HG02798 (cell line): ENCODE results near the gene MTMR8.
"Not testable (repeated sequence)": the region's sequence is repeated elsewhere in the genome, so short reads cannot be mapped to it uniquely, and the experiment has no call there.

Source experiments
- ATAC-seq: cut with Tn5 transposase; IDR thresholded peaks from one replicate; pipeline ENCODE4 v1.9.1; 2021; ENCODE audit warnings: mild to moderate bottlenecking; ENCODE audit not compliant: unreplicated experiment, poor library complexity

The MTMR8 gene

GRCh38 chrX:64394874-64395567, at the start of gene MTMR8:
Gene MTMR8, minus strand, starts transcription at chrX:64395452. Its CDS starts 89 bp downstream, at chrX:64395363.
- peak; percentile 98 for ATAC-seq

DNA sequence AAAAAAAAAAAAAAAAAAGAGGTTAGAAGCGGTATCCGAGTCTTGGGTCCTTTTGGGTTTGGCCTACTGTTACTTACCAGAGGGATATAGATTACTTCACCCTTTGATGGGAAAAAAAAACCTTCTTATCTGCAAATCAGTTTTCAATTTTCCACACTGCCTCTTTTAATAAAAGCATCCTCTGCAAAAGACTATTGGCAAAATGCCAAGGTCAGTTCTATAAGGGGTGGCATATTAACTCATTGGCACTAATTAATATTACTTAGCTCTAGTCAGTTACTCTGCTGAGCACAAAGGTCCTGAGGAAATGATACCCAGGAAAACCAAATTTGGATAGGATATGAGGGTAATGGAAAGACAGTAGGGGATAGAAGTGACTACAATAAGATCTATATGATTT, 44.3 kb upstream of the MTMR8 start:
- ATAC-seq: no peak

- no peak for ATAC-seq
These were observed 42.4 kb upstream of the MTMR8 start for GRCh38 chrX:64437665-64438064.

GRCh38 chrX:64437218-64437617, 42.0 kb upstream of the MTMR8 start:
- ATAC-seq: no peak

DNA sequence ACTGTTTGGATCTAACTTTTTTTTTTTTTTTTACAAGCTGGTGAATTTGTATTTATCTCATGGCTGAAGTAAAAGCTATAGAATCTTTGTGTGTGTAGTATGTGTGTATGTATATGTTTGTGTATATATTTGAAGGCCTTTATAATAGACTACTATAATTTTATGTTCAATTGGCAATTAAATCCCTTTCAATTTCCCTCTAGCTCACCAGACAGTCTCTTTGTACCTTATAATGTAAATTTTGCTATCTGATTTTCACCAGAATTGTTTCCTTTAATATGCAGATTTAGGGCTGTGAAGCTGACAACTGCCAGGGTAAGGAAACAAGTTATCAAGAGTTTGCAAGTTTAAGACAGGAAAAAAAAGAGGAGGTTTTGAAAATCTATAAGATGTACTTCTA, 33.1 kb upstream of the MTMR8 start:
- no peak for ATAC-seq

GRCh38 chrX:64427787-64428186, 32.5 kb upstream of the MTMR8 start:
- peak; percentile 84 for ATAC-seq

DNA sequence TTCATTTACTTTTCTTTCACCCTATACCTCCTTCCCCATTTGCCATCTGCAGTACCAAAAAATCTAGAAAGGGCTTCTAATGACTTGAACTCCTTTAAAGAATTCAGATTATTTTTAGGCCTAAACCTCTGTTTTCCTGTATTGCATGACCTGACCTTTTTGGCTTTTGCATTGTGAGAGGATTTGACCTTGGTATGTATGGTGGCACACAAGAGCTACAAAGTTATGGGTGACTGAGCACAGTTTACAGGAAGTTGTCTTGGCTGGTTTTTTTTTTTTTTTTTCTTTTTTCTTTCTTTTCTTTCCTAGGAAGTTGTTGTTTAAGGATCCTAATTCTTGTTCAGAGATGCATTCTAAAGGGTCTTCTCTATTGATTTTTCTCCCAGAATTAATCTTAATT, 32.0 kb upstream of the MTMR8 start:
- peak; percentile 40 for ATAC-seq

DNA sequence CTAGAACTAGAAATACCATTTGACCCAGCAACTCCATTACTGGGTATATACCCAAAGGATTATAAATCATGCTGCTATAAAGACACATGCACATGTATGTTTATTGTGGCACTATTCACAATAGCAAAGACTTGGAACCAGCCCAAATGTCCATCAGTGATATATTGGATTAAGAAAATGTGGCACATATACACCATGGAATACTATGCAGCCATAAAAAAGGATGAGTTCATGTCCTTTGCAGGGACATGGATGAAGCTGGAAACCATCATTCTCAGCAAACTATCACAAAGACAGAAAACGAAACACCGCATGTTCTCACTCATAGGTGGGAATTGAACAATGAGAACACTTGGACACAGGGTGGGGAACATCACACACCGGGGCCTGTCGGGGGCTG, 14.5 kb upstream of the MTMR8 start:
- not testable (repeated sequence) for ATAC-seq

GRCh38 chrX:64398088-64398487, 2.8 kb upstream of the MTMR8 start:
- ATAC-seq: no peak

- peak; percentile 33 for ATAC-seq
These were observed 297 bp upstream of the MTMR8 start for GRCh38 chrX:64395568-64395929.

GRCh38 chrX:64394059-64394873, 986 bp downstream of the MTMR8 start:
- ATAC-seq: peak; percentile 26

DNA sequence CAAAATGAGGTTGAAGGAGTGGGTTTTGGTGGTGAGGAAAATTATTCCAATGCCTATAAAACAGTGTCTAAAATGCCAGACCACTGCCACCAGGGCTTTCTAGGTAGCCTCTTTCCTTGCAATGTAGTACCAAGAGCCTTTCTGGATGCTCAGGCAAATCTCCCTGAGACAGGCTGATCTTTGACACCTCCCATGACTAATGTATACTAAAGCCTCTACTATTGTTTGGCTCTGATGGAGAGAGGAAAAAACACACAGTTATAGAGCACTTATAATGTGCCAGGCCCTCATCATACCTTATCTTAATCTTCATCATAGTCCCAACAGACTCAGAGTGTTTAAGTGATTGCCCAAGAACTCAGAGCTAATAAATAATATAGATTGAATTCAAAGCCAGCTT, 5.8 kb downstream of the MTMR8 start:
- no peak for ATAC-seq

DNA sequence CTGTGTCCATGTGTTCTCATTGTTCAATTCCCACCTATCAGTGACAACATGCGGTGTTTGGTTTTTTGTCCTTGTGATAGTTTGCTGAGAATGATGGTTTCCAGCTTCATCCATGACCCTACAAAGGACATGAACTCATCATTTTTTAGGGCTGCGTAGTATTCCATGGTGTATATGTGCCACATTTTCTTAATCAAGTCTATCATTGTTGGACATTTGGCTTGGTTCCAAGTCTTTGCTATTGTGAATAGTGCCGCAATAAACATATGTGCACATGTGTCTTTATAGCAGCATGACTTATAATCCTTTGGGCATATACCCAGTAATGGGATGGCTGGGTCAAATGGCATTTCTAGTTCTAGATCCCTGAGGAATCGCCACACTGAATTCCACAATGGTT, 14.5 kb downstream of the MTMR8 start:
- ATAC-seq: not testable (repeated sequence)

DNA sequence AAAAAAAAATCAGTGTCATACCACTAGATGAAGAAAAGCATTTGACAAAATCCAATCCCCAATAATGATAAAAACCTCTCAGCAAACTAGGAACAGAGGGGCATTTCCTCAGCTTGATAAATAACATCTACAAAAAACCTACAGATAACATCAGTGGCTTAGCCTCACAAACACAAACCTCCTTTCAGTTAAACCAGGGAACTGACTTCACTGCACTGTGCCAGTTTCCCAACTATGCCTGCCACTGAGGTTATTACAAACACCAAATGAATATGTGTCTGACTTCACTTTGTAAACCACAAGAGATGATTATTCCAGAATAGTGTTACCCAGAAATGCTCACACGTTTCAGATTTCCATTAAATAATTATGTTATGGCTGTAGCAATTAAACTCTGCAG, 15.3 kb downstream of the MTMR8 start:
- no peak for ATAC-seq

DNA sequence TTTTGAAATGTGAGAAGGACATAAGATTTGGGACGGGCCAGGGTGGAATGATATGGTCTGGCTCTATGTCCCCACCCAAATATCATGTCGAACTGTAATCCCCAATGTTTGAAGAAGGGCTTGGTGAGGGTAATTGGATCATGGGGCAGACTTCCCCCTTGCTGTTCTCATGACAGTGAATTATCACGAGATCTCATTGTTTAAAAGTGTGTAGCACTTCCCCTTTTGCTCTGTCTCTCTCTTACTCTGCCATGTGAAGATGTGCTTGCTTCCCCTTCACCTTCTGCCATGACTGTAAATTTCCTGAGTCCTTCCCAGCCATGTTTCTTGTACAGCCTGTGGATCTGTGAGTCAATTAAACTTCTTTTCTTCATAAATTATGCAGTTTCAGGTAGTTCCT, 17.5 kb downstream of the MTMR8 start:
- no peak for ATAC-seq

DNA sequence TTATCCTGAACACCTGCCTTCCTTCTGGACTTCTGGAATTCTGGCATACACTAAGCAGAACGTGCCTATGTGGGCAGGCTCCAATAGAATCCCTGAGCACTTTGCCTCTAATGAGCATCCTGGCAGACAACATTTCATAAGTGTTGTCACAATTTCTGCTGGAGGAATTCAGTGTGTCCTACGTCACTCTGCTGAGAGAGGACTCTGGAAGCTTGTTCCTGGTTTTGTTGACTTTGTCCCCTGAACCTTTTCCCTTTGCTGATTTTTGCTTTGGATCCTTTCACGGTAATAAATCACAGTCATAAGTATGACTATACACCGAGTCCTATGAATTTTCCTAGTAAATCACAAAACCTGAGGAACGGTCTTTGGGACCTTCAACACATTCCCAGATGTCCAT, 43.2 kb downstream of the MTMR8 start:
- ATAC-seq: no peak

- no peak for ATAC-seq
These were observed 44.7 kb downstream of the MTMR8 start for GRCh38 chrX:64350521-64350920.

DNA sequence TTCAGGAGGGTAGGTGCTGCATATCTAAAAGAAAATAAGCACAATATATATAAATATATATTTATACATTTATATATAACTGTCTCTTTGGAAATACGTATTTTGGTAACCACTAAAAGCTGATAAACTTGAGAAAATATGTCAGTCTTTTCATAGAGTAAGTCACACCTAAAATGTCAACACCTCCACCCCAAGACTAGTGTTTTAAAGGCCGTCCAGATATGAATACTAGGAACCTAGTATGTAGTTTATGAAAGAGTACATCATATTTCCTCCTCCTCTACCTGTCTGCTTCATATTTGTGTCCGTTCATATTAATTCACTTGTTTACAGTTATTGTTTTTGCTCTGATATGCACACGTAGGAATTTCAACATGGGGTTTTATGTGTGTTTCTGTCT, 45.2 kb downstream of the MTMR8 start:
- no peak for ATAC-seq

DNA sequence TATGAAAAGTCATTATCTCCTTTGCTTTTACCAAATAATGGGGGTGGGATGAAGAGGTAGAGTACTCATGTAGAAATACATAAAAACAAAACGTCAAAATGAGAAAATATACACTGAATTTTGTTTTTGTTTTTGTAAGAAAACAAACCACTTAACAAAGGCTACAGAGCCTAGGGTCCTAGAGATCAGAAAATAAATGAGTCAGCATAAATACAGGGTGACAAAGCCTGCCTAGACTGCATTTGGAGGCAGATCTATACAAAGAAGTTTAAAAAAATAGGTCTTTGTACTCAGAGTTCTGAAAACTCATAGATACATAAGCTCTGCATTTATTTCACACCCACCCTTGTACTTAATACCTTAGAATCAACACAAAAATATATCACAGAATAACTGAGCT, 52.4 kb downstream of the MTMR8 start:
- no peak for ATAC-seq

GRCh38 chrX:64338296-64338695, 57.0 kb downstream of the MTMR8 start:
- ATAC-seq: no peak

- ATAC-seq: no peak
These were observed 60.8 kb downstream of the MTMR8 start for GRCh38 chrX:64334467-64334866.

GRCh38 chrX:64330284-64330683, 65.0 kb downstream of the MTMR8 start:
- no peak for ATAC-seq
